Gastrocnemius medialis (tissue), 4 donors: Measurements from ENCODE around the gene MAPK14. TPM values are rescaled to one million over a fixed set of nuclear protein-coding genes. Genes with fewer than 3 reads are reported as not detected.
A peak's percentile ranks its signal among the peaks of the same experiment; 100 is the strongest.

Experiments used
- ATAC-seq, 2 donors: fragments of 150-250 bp; one replicate each; pipeline ENCODE4 v1.9.1; 2016
- DNase-seq, 2 donors: peaks; one replicate each; pipeline ENCODE4 v3.0.0-alpha.2; 2019
- H3K27ac ChIP-seq, 4 donors: fragments of 200-600 bp; sonication (generic); 1 replicate in 1 of 4; 2 replicates in 3 of 4; pipeline ENCODE4 v1.5.1; 2016 to 2018; ENCODE audit warnings: mild to moderate bottlenecking in 2 of 4, moderate library complexity in 1 of 4
- H3K27me3 ChIP-seq, 3 donors: fragments of 200-600 bp; sonication (generic) in 2 of 3; 1 replicate in 1 of 3; 2 replicates in 2 of 3; pipeline versions ENCODE4 v1.5.1 to v1.6.0; 2016 to 2019; ENCODE audit warnings: mild to moderate bottlenecking in 1 of 3, moderate library complexity in 1 of 3
- H3K36me3 ChIP-seq, 2 donors: fragments of 200-600 bp; sonication (generic) in 1 of 2; one replicate each; pipeline ENCODE4 v1.5.1; 2017 to 2018
- H3K4me1 ChIP-seq, 2 donors: fragments of 200-600 bp; sonication (generic) in 1 of 2; one replicate each; pipeline ENCODE4 v1.5.1; 2016 to 2017; ENCODE audit warnings: mild to moderate bottlenecking in 2 of 2
- H3K4me3 ChIP-seq, 4 donors: fragments of 200-600 bp; sonication (generic) in 3 of 4; 1 replicate in 1 of 4; 2 replicates in 3 of 4; pipeline ENCODE4 v1.5.1; 2016 to 2019; ENCODE audit warnings: mild to moderate bottlenecking in 2 of 4
- H3K9me3 ChIP-seq, 3 donors: fragments of 200-600 bp; sonication (generic) in 2 of 3; 1 replicate in 1 of 3; 2 replicates in 2 of 3; pipeline ENCODE4 v1.5.1; 2016 to 2019
- CTCF ChIP-seq, 5 experiments: fragments of 450-650 bp in 3 of 5; fragments of 200-600 bp in 2 of 5; sonication (generic) in 2 of 5; IDR thresholded peaks in 4 of 5; conservative IDR thresholded peaks in 1 of 5; 1 replicate in 4 of 5; 2 replicates in 1 of 5; pipeline ENCODE4 v1.5.1; 2016 to 2019; ENCODE audit warnings: antibody characterized with exemption in 5 of 5, mild to moderate bottlenecking in 3 of 5, moderate library complexity in 3 of 5
- POLR2A ChIP-seq, 2 donors: fragments of 450-650 bp; IDR thresholded peaks; one replicate each; pipeline ENCODE4 v1.6.1; 2017; ENCODE audit warnings: antibody characterized with exemption in 2 of 2, mild to moderate bottlenecking in 2 of 2, moderate library complexity in 2 of 2
- in situ Hi-C, 4 donors: fragments of 200-750 bp; cut with MboI; loops; one replicate each; pipeline versions ENCODE4 v1.15.0 to v1.8.0; 2017; ENCODE audit warnings: low sequenced_read_pairs in 4 of 4
- intact Hi-C: fragments of 100-400 bp; cut with DNase I; formaldehyde crosslinking; loops from one replicate; pipeline ENCODE4 v1.15.1; 2023; ENCODE audit warnings: low total_unique reads
- total RNA-seq, 4 donors: library from RNA; depleted of rRNA; stranded (reverse); fragments of >200 nt; gene quantifications; one replicate each; pipeline versions ENCODE4 v1.1.0 to v1.2.3, GENCODE V29; 2016

The MAPK14 gene
- total RNA-seq, 4 donors from 2014 or later, result 37.6 to 42.4 (median 40.2) TPM

DNA sequence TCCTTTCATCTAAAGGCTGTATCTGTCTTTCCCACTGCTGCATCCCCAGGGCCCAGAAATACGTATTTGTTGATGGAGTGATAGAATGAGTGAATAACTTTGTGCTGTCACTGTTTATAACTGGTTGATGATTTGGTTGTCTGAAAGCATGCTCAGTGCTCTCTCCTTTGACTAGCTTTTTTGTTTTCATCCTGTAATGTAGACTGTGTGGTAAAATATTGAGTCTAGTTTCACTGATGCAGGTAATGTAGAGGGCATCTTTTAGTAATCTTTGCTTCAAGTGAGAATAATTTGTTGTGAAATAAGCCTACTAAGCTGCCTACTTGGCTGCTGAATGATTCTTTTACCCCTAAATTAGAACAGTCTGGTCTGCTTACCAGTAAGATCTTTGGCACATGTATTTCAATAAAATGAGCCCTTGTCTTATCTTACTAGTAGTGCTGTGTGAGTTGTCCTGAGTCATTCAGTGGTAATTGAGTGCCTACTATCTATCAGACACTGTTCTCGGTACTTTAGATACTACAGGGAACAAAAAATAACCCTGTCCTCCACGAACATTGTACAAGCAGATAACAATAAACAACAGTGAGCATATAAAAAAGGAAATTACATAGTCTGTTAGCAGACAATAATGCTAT, 39.9 kb downstream of the MAPK14 start:
- peaks cover 59 to 60% of the 10 kb centered on the region in 2 donors for H3K4me1 ChIP-seq
- H3K36me3 ChIP-seq, result no peaks in the 10 kb centered on the region
- intact Hi-C loops (no loop called here), in situ Hi-C loops (no loop called here)
- DNase-seq (no peak), ATAC-seq (peak in 1 of 2 donors; percentile 47)
- TF ChIP-seq POLR2A (IDR thresholded peaks at IDR 0.05) (no peak), CTCF (IDR thresholded peaks at IDR 0.05 in 4 of 5, conservative IDR thresholded peaks at IDR 0.05 in 1 of 5) (no peak)
- no peaks in the 10 kb centered on the region for H3K27me3 ChIP-seq
- no peaks in the 10 kb centered on the region for H3K9me3 ChIP-seq
- H3K27ac ChIP-seq, result peak overlapping the region; percentile 42 to 57 (median 54)
- no peak overlapping the region for H3K4me3 ChIP-seq

DNA sequence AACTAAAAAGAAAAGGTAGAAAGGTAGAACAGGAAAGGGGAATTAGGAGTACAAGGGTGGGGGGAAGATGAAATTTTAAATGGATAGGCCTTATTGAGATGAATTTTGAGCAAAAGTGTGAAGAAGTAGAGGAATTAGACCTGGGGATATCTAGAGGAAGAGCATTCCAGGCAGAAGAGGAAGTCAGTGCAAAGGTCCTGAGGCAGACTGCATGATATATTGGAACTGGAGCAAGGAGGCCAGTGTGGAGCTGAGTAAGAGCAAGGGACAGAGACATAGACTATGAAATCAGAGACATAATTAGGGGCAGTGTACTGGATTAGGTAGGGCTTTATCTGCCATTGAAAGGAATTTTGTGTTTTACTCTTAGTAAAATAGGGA, 40.4 kb downstream of the MAPK14 start:
- Histone ChIP-seq H3K4me1 (peaks cover 59 to 60% of the 10 kb centered on the region in 2 donors), H3K4me3 (no peak overlapping the region), H3K27ac (peak overlapping the region; percentile 42 to 57 (median 54)), H3K27me3 (no peaks in the 10 kb centered on the region), H3K9me3 (no peaks in the 10 kb centered on the region), H3K36me3 (no peaks in the 10 kb centered on the region)
- ATAC-seq (no peak), DNase-seq (no peak)
- no peak for TF ChIP-seq CTCF (IDR thresholded peaks at IDR 0.05 in 4 of 5, conservative IDR thresholded peaks at IDR 0.05 in 1 of 5)
- TF ChIP-seq POLR2A (IDR thresholded peaks at IDR 0.05), result no peak
- in situ Hi-C loops (no loop called here), intact Hi-C loops (no loop called here)

- intact Hi-C loops (no loop called here), in situ Hi-C loops (no loop called here)
Measured at GRCh38 chr6:36068586-36068985, 41.0 kb downstream of the MAPK14 start.

GRCh38 chr6:36069573-36069972, 42.0 kb downstream of the MAPK14 start:
- Histone ChIP-seq H3K9me3 (no peaks in the 10 kb centered on the region), H3K4me3 (no peak overlapping the region), H3K27ac (no peak overlapping the region), H3K36me3 (no peaks in the 10 kb centered on the region), H3K27me3 (no peaks in the 10 kb centered on the region), H3K4me1 (peaks cover 47 to 51% of the 10 kb centered on the region in 2 donors)
- in situ Hi-C loops (no loop called here), intact Hi-C loops (no loop called here)
- ATAC-seq (no peak), DNase-seq (no peak)
- no peak for TF ChIP-seq POLR2A (IDR thresholded peaks at IDR 0.05)
- no peak for TF ChIP-seq CTCF (IDR thresholded peaks at IDR 0.05 in 4 of 5, conservative IDR thresholded peaks at IDR 0.05 in 1 of 5)

More at GRCh38 chr6:36068586-36068985, 41.0 kb downstream of the MAPK14 start:
- no peak for DNase-seq
- H3K4me1 ChIP-seq, result peaks cover 54 to 56% of the 10 kb centered on the region in 2 donors
- no peak overlapping the region for H3K4me3 ChIP-seq
- H3K27ac ChIP-seq, result no peak overlapping the region
- no peak for TF ChIP-seq POLR2A (IDR thresholded peaks at IDR 0.05)
- TF ChIP-seq CTCF (IDR thresholded peaks at IDR 0.05 in 4 of 5, conservative IDR thresholded peaks at IDR 0.05 in 1 of 5), result no peak
- no peak for ATAC-seq
- H3K9me3 ChIP-seq, result no peaks in the 10 kb centered on the region
- H3K36me3 ChIP-seq, result no peaks in the 10 kb centered on the region
- no peaks in the 10 kb centered on the region for H3K27me3 ChIP-seq

DNA sequence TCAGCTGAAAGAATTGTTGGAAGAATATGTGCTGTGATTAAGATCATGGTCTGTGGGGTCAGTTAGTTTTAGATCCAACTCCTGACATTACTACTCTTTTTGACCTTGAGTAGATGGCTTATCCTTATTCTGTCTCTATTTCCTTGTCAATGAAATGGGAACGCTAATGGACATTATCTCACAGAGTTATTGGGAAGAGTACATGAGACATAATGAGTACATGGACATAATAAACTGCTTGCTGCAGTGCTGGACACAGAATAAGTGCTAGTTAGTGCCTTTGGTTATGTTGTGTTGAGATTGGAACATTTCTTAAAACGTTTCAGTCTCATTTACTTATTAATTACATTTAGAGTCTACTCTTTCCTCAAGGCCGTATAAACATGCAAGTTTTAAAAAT, 42.6 kb downstream of the MAPK14 start:
- Histone ChIP-seq H3K27me3 (no peaks in the 10 kb centered on the region), H3K4me1 (peaks cover 40 to 44% of the 10 kb centered on the region in 2 donors), H3K36me3 (no peaks in the 10 kb centered on the region), H3K4me3 (no peak overlapping the region), H3K27ac (no peak overlapping the region), H3K9me3 (no peaks in the 10 kb centered on the region)
- ATAC-seq, result no peak
- intact Hi-C loops (no loop called here), in situ Hi-C loops (no loop called here)
- DNase-seq, result no peak
- no peak for TF ChIP-seq POLR2A (IDR thresholded peaks at IDR 0.05)
- no peak for TF ChIP-seq CTCF (IDR thresholded peaks at IDR 0.05 in 4 of 5, conservative IDR thresholded peaks at IDR 0.05 in 1 of 5)
